Measurements from ENCODE around the gene VSIR.

- TF ChIP-seq EZH2 (IDR thresholded peaks at IDR 0.05; ENCODE audit: borderline replicate concordance, insufficient read depth, low read depth, low read length, poor library complexity, severe bottlenecking) (no peak), CTCF (IDR thresholded peaks at IDR 0.05) (no peak)
These were observed 33.2 kb downstream of the VSIR start for GRCh38 chr10:71740069-71740653.
